CD4-positive, alpha-beta T cell treated with Interleukin-1 beta for 1 hour (primary cell): ENCODE measurements around the gene ERCC6L2.
A peak's percentile ranks its signal among the peaks of the same experiment; 100 is the strongest.

Source experiments
- DNase-seq, 2 donors: peaks; one replicate each; pipeline ENCODE4 v3.0.0-alpha.2; 2020 to 2022

ERCC6L2 gene

GRCh38 chr9:95981761-95982390 lies 106.4 kb downstream of the ERCC6L2 start:
- DNase-seq: peak; percentile 15 to 53

DNA sequence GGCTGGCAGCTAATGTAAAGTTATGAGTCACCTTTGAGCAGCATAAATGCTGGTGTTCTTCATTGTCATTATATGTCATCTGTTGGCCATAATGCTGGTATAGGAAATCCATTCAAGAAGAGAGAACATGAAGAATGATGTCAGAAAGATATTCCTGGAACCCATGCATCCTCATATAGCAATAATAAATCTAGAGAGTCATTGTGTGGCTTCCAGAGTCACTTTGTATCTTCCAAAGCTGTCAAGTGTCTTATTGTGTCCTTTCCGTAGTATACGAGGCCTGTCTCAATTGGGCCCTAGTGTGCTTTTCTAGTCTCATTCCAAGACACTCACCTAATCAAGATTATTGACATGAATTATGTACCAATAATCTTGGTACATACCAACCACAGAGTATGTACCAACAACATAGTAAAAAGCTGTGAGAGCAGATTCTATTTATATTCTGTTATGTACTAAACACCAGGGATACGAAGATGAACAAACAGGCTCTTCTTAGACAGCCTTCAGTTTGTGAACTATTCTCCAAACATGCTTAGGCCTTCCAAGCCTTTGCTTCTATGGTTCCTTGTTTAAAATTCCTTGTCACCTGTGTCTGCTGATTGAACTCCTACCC lies 110.1 kb downstream of the ERCC6L2 start:
- DNase-seq: no peak

GRCh38 chr9:95989297-95989696 lies 113.8 kb downstream of the ERCC6L2 start:
- no peak for DNase-seq

DNA sequence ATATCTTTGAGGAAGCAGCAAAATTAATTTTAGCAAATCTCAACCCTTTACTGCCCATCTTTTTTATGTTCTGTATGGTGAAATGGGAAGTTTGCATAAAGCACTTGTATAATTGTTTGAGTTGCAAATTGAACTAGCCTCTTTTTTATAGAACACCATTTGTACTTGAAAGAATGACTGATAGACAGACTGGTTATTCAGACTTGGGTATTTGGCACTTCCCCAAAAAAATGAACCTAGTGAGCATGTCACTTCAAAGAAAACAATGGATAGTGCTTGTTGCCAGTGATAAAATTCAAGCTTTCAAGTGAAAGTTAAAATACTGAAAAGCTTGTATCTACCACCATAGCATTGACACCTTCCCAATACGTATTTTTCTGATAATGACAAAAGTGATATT lies 115.8 kb downstream of the ERCC6L2 start:
- no peak for DNase-seq

GRCh38 chr9:95992536-95992935 lies 117.0 kb downstream of the ERCC6L2 start:
- no peak for DNase-seq

DNA sequence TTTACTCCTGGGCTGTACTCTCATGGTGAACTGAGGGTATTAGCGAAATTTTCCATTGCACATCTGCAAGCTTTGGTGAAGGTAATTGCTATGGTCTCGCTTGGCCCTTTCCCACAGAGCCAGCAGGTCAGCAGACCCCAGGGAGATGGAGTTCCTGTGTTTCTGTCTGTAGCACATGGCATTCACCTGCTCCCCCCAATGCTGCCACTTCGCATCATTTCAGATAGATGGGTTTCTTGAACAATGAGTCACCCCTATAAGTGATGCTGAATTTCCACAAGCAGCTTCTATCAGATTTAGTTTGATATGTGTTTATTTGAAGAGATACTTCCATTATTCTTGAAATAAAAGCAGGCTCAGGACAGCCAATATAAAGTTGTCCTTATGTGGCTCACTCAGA lies 117.8 kb downstream of the ERCC6L2 start:
- no peak for DNase-seq

GRCh38 chr9:95999390-95999789 lies 123.9 kb downstream of the ERCC6L2 start:
- DNase-seq: no peak

- no peak for DNase-seq
Observed at GRCh38 chr9:96004379-96004778, 128.9 kb downstream of the ERCC6L2 start.

DNA sequence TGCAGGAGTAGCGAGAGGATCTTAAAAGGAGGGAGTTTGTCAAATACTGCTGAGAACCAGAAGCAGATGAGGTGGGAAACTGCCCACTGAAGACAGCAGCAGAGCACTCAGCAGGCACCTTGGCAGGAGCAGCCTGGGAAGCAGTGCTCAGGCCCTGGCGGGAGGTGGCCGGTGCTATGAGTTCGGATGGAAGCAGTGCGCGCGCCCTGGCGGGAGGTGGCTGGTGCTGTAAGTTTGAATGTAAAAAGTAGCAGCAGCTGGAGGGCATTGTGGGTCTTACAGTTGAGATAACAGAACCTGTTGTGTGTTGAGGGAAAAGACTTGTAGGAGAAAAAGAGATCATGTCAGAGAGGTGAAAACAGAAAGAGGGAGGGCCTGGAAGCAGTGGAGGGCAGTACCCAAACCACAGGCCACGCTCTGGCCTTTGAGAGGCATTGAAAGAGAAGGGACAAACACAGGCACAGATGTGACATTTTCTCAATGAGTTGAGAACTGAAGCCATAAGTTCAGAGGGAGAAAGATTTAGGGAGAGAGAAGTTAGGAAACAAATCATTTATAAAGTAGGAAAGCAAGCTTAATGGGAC lies 130.9 kb downstream of the ERCC6L2 start:
- no peak for DNase-seq

DNA sequence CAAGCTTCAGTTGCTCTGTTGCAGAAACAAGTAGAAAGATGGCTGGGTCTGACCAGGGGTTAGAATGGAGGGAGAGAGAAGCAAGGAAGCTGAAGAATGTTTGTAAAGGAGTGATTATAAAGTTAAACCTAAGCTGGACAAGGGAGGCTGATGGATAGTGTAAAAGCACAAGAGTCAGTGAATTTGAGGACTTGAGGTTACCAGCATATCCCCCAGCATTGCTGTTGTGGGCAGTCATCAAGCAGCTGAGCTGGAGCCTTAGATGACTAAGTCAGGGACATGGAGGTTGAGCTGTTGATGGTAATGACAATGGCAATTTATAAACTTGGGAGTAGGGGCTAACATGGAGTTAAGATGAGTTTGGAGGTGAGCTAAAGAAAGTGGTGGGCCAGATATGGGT lies 131.5 kb downstream of the ERCC6L2 start:
- DNase-seq: no peak

GRCh38 chr9:96008502-96009222 lies 133.2 kb downstream of the ERCC6L2 start:
- DNase-seq: no peak

GRCh38 chr9:96009223-96009602 lies 133.7 kb downstream of the ERCC6L2 start:
- no peak for DNase-seq

GRCh38 chr9:96009690-96010472 lies 134.4 kb downstream of the ERCC6L2 start:
- DNase-seq: peak; percentile 75 to 76

GRCh38 chr9:96014078-96014477 lies 138.6 kb downstream of the ERCC6L2 start:
- DNase-seq: peak; percentile 68 to 73

GRCh38 chr9:96015876-96016686 lies 140.6 kb downstream of the ERCC6L2 start:
- peak in 1 of 2 donors; percentile 59 for DNase-seq
